Stromal cell of bone marrow (primary cell): Measurements from ENCODE around the gene FFAR4.
"Not testable (repeated sequence)": the region's sequence is repeated elsewhere in the genome, so short reads cannot be mapped to it uniquely, and the experiment has no call there.

ENCODE experiments used
- DNase-seq: peaks from one replicate; pipeline ENCODE4 v3.0.0-alpha.2; 2012; ENCODE audit warnings: low read depth

FFAR4 gene

GRCh38 chr10:93566435-93567276, at the start of gene FFAR4:
FFAR4 (plus strand) TSS chr10:93566665; CDS start chr10:93566721, 56 bp downstream.
- DNase-seq: no peak

- DNase-seq: no peak
These were observed 47.9 kb upstream of the FFAR4 start for GRCh38 chr10:93518531-93518930.

GRCh38 chr10:93535293-93535692, 31.2 kb upstream of the FFAR4 start:
- no peak for DNase-seq

- not testable (repeated sequence) for DNase-seq
These were observed 25.6 kb upstream of the FFAR4 start for GRCh38 chr10:93540871-93541270.

GRCh38 chr10:93541402-93542357, 24.8 kb upstream of the FFAR4 start:
- no peak for DNase-seq

GRCh38 chr10:93542358-93542791, 24.1 kb upstream of the FFAR4 start:
- DNase-seq: no peak

- not testable (repeated sequence) for DNase-seq
These were observed 19.5 kb upstream of the FFAR4 start for GRCh38 chr10:93546995-93547394.

GRCh38 chr10:93547522-93547921, 18.9 kb upstream of the FFAR4 start:
- DNase-seq: no peak

GRCh38 chr10:93548376-93549071, 17.9 kb upstream of the FFAR4 start:
- no peak for DNase-seq

GRCh38 chr10:93550606-93551005, 15.9 kb upstream of the FFAR4 start:
- no peak for DNase-seq

- DNase-seq: no peak
These were observed 13.7 kb upstream of the FFAR4 start for GRCh38 chr10:93552780-93553179.

GRCh38 chr10:93553482-93554315, 12.8 kb upstream of the FFAR4 start:
- no peak for DNase-seq

GRCh38 chr10:93554316-93554663, 12.2 kb upstream of the FFAR4 start:
- no peak for DNase-seq

- DNase-seq: peak; percentile 23
These were observed 11.6 kb upstream of the FFAR4 start for GRCh38 chr10:93554760-93555432.

GRCh38 chr10:93559490-93559889, 7.0 kb upstream of the FFAR4 start:
- no peak for DNase-seq

GRCh38 chr10:93560541-93560940, 5.9 kb upstream of the FFAR4 start:
- no peak for DNase-seq

GRCh38 chr10:93565446-93565845, 1.0 kb upstream of the FFAR4 start:
- no peak for DNase-seq

GRCh38 chr10:93567277-93568104, 1.0 kb downstream of the FFAR4 start:
- DNase-seq: no peak

- DNase-seq: no peak
These were observed 1.6 kb downstream of the FFAR4 start for GRCh38 chr10:93568105-93568390.

GRCh38 chr10:93570383-93570782, 3.9 kb downstream of the FFAR4 start:
- DNase-seq: no peak
